Ishikawa (cell line): ENCODE measurements around the gene ATP6V0E2.

Source experiments
- EGR1 ChIP-seq: IDR thresholded peaks from 2 replicates; pipeline ENCODE4 v1.6.1; 2012
- EP300 ChIP-seq: IDR thresholded peaks from 2 replicates; pipeline ENCODE4 v1.6.1; 2012; ENCODE audit warnings: borderline replicate concordance
- FOXM1 ChIP-seq: IDR thresholded peaks from 2 replicates; pipeline ENCODE4 v1.6.1; 2012; ENCODE audit warnings: low read depth, borderline replicate concordance
- TAF1 ChIP-seq: IDR thresholded peaks from 2 replicates; pipeline ENCODE4 v1.6.1; 2012; ENCODE audit warnings: low read depth, mild to moderate bottlenecking
- ZBTB7A ChIP-seq: IDR thresholded peaks from 2 replicates; pipeline ENCODE4 v1.6.1; 2012; ENCODE audit warnings: low read depth

DNA sequence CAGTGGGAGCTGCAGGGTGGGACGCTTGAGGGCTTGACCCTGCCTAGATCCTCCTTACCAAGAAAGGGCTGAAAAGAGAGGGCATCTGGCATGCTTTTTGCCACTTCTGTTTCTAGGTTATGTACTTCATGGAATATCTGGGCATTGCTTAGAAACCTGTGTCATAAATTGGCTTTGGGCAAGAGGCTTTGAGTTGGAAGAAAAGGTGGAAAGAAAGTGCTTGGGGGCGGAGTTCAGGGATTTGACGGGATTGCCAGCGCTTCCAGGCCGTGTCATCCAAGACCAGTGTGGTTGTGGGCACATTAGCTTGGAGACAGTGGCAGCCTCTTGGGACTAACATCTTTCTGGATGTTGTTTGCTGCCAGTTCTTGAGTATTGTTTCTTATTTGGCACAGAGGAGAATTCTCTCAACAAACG, 34.8 kb upstream of the ATP6V0E2 start:
- TF ChIP-seq EP300 (no peak), EGR1 (no peak), FOXM1 (no peak), TAF1 (no peak), ZBTB7A (no peak)
